H7 (cell line): ENCODE data around the gene INS. TPM values are rescaled to one million over a fixed set of nuclear protein-coding genes. Genes with fewer than 3 reads are reported as not detected.

Source experiments
- DNase-seq: peaks from one replicate; pipeline ENCODE4 v3.0.0; 2012
- H3K27me3 ChIP-seq: 2 replicates; pipeline ENCODE4 v1.6.0; 2011; ENCODE audit warnings: mild to moderate bottlenecking, low read length; ENCODE audit not compliant: control insufficient read depth, insufficient read depth
- H3K36me3 ChIP-seq: replicated peaks from 2 replicates; pipeline ENCODE4 v1.5.1; 2011; ENCODE audit warnings: low read length; ENCODE audit not compliant: control insufficient read depth, insufficient read depth
- H3K4me3 ChIP-seq: 2 replicates; pipeline ENCODE4 v1.5.1; 2011; ENCODE audit warnings: low read depth, mild to moderate bottlenecking, control low read depth, low read length, moderate library complexity; ENCODE audit not compliant: insufficient read depth
- total RNA-seq: library from RNA; depleted of rRNA; stranded (reverse); fragments of >200 nt; shearing (Covaris generic); gene quantifications from 2 replicates; pipeline ENCODE4 v1.2.3, GENCODE V29; 2014; rRNA removed

The INS gene
- total RNA-seq, 1 experiment from 2014 or later, result not detected

- no peaks in the 10 kb centered on the region for H3K27me3 ChIP-seq
- H3K36me3 ChIP-seq, result no peaks in the 10 kb centered on the region
- H3K4me3 ChIP-seq, result no peak overlapping the region
- DNase-seq, result peak; percentile 72
Measured at GRCh38 chr11:2122907-2123627, 37.9 kb downstream of the INS start.

- H3K27me3 ChIP-seq, result no peaks in the 10 kb centered on the region
- DNase-seq, result peak; percentile 82
- H3K36me3 ChIP-seq, result no peaks in the 10 kb centered on the region
- H3K4me3 ChIP-seq, result no peak overlapping the region
Measured at GRCh38 chr11:2122222-2122906, 38.6 kb downstream of the INS start.

GRCh38 chr11:2121227-2122130 is 39.5 kb downstream of the INS start:
- H3K27me3 ChIP-seq, result no peaks in the 10 kb centered on the region
- no peak overlapping the region for H3K4me3 ChIP-seq
- H3K36me3 ChIP-seq, result no peaks in the 10 kb centered on the region
- peak; percentile 56 for DNase-seq

- Histone ChIP-seq H3K4me3 (no peak overlapping the region), H3K27me3 (no peaks in the 10 kb centered on the region), H3K36me3 (no peaks in the 10 kb centered on the region)
- peak; percentile 87 for DNase-seq
Measured at GRCh38 chr11:2120359-2121100, 40.5 kb downstream of the INS start.

GRCh38 chr11:2118677-2119076 is 42.3 kb downstream of the INS start:
- Histone ChIP-seq H3K36me3 (no peaks in the 10 kb centered on the region), H3K4me3 (no peak overlapping the region), H3K27me3 (no peaks in the 10 kb centered on the region)
- DNase-seq, result no peak

- Histone ChIP-seq H3K36me3 (no peaks in the 10 kb centered on the region), H3K4me3 (no peak overlapping the region), H3K27me3 (no peaks in the 10 kb centered on the region)
- no peak for DNase-seq
Measured at GRCh38 chr11:2116680-2117079, 44.3 kb downstream of the INS start.

GRCh38 chr11:2115308-2115707 is 45.7 kb downstream of the INS start:
- Histone ChIP-seq H3K36me3 (no peaks in the 10 kb centered on the region), H3K4me3 (no peak overlapping the region), H3K27me3 (no peaks in the 10 kb centered on the region; the same call in 1 of the 2 replicates)
- no peak for DNase-seq

GRCh38 chr11:2114430-2115241 is 46.4 kb downstream of the INS start:
- Histone ChIP-seq H3K27me3 (no peaks in the 10 kb centered on the region; the same call in 1 of the 2 replicates), H3K4me3 (no peak overlapping the region), H3K36me3 (no peaks in the 10 kb centered on the region)
- DNase-seq, result no peak

- Histone ChIP-seq H3K36me3 (no peaks in the 10 kb centered on the region), H3K27me3 (no peaks in the 10 kb centered on the region; the same call in 1 of the 2 replicates), H3K4me3 (no peak overlapping the region)
- DNase-seq, result no peak
Measured at GRCh38 chr11:2113776-2114175, 47.2 kb downstream of the INS start.

GRCh38 chr11:2110521-2110920 is 50.5 kb downstream of the INS start:
- no peak overlapping the region for H3K4me3 ChIP-seq
- H3K27me3 ChIP-seq, result no peaks in the 10 kb centered on the region; the same call in 1 of the 2 replicates
- no peaks in the 10 kb centered on the region for H3K36me3 ChIP-seq
- DNase-seq, result no peak

Other genes starting within 250 kb of the INS start
- gene TNNT3, start 241.5 kb downstream of the INS start, total RNA-seq, result not detected in 2 replicates
- 75.9 and 91.1 TPM in 2 replicates for gene MRPL23, start 213.9 kb downstream of the INS start, total RNA-seq
- 0.62 and 1.2 TPM in 2 replicates for gene H19, start 163.4 kb downstream of the INS start, total RNA-seq
- gene IGF2, start 21.8 kb downstream of the INS start, total RNA-seq, result 0.78 and 1.2 TPM in 2 replicates
- gene TH, start 10.6 kb upstream of the INS start, total RNA-seq, result not detected in 2 replicates
- 0.44 and 0.55 TPM in 2 replicates for gene ASCL2, start 109.4 kb upstream of the INS start, total RNA-seq
- gene C11orf21, start 140.7 kb upstream of the INS start, total RNA-seq, result not detected in 2 replicates
- not detected in 2 replicates for gene TSPAN32, start 140.8 kb upstream of the INS start, total RNA-seq
- gene CD81, start 216.1 kb upstream of the INS start, total RNA-seq, result 157 and 165 TPM in 2 replicates
- gene TSSC4, start 239.5 kb upstream of the INS start, total RNA-seq, result 60.5 and 62.5 TPM in 2 replicates